Breast epithelium (tissue), 4 donors: ENCODE measurements around the gene MAP2K5. TPM values are rescaled to one million over a fixed set of nuclear protein-coding genes. Genes with fewer than 3 reads are reported as not detected.

Experiments used
- DNase-seq, 2 donors: peaks; one replicate each; pipeline ENCODE4 v3.0.0-alpha.2; 2019; ENCODE audit warnings: low spot score in 2 of 2
- H3K27ac ChIP-seq, 2 donors: fragments of 200-600 bp; sonication (generic) in 1 of 2; one replicate each; pipeline ENCODE4 v1.5.1; 2016 to 2019; ENCODE audit warnings: mild to moderate bottlenecking in 1 of 2
- H3K27me3 ChIP-seq, 2 donors: fragments of 200-600 bp; sonication (generic) in 1 of 2; one replicate each; pipeline versions ENCODE4 v1.5.1 to v1.6.0; 2017 to 2019; ENCODE audit warnings: control low read depth in 1 of 2, mild to moderate bottlenecking in 1 of 2
- H3K36me3 ChIP-seq: fragments of 200-600 bp; one replicate; pipeline ENCODE4 v1.5.1; 2019
- H3K4me1 ChIP-seq, 2 donors: fragments of 200-600 bp; sonication (generic); one replicate each; pipeline ENCODE4 v1.5.1; 2016 to 2019; ENCODE audit warnings: control low read depth in 1 of 2
- H3K4me3 ChIP-seq, 3 donors: fragments of 200-600 bp; sonication (generic); 1 replicate in 2 of 3; 2 replicates in 1 of 3; pipeline ENCODE4 v1.5.1; 2016 to 2019; ENCODE audit warnings: mild to moderate bottlenecking in 3 of 3, moderate library complexity in 2 of 3
- H3K9me3 ChIP-seq, 2 donors: fragments of 200-600 bp; sonication (generic) in 1 of 2; one replicate each; pipeline ENCODE4 v1.5.1; 2016 to 2019; ENCODE audit warnings: control low read depth in 1 of 2
- POLR2A ChIP-seq: fragments of 450-650 bp; IDR thresholded peaks from one replicate; pipeline ENCODE4 v1.6.1; 2016; ENCODE audit warnings: antibody characterized with exemption, mild to moderate bottlenecking, moderate library complexity
- POLR2AphosphoS5 ChIP-seq, 3 donors: sonication (generic); formaldehyde crosslinking; IDR thresholded peaks; one replicate each; pipeline ENCODE4 v1.6.1; 2017; ENCODE audit warnings: antibody characterized with exemption in 3 of 3
- intact Hi-C: fragments of 100-400 bp; cut with DNase I; formaldehyde crosslinking; loops from one replicate; pipeline ENCODE4 v1.15.1; 2023; ENCODE audit warnings: low total_unique reads
- total RNA-seq, 3 donors: library from RNA; depleted of rRNA; stranded (reverse); fragments of >200 nt; gene quantifications; one replicate each; pipeline ENCODE4 v1.1.0, GENCODE V29; 2016
- TF ChIP-seq, protein P1 (sequence below), 3 donors: fragments of 450-650 bp; IDR thresholded peaks; one replicate each; pipeline ENCODE4 v1.5.1; 2016 to 2017; ENCODE audit warnings: antibody characterized with exemption in 3 of 3, mild to moderate bottlenecking in 3 of 3, moderate library complexity in 3 of 3

The MAP2K5 gene
- total RNA-seq, 3 donors from 2014 or later: 13.8 to 15.1 (median 14.0) TPM

DNA sequence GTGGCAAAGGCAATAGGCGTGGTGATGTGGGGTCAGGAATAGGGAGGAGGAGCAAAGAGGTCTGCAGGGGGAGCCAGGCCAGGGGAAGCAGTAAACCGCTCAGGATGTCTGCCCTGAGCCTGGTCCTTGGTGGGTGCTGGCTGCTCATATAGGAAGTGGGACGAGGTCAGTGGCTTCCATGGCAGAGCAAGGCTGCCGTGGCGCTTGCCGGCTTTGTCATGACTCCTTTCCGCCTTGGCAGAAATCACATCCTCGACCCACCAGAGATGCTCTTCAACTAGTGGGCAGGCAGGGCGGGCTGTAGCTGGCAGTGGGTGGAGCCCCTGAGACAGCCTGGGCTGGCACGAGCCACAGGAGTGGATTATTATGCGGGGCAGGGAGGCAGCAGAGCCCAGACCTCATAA lies 269.7 kb downstream of the MAP2K5 start:
- H3K27me3 ChIP-seq: no peaks in the 10 kb centered on the region
- H3K4me1 ChIP-seq: no peaks in the 10 kb centered on the region
- peaks cover 0 to 10% of the 10 kb centered on the region in 2 donors for H3K9me3 ChIP-seq
- DNase-seq: peak in 1 of 2 donors; percentile 37
- TF ChIP-seq, protein P1, sequence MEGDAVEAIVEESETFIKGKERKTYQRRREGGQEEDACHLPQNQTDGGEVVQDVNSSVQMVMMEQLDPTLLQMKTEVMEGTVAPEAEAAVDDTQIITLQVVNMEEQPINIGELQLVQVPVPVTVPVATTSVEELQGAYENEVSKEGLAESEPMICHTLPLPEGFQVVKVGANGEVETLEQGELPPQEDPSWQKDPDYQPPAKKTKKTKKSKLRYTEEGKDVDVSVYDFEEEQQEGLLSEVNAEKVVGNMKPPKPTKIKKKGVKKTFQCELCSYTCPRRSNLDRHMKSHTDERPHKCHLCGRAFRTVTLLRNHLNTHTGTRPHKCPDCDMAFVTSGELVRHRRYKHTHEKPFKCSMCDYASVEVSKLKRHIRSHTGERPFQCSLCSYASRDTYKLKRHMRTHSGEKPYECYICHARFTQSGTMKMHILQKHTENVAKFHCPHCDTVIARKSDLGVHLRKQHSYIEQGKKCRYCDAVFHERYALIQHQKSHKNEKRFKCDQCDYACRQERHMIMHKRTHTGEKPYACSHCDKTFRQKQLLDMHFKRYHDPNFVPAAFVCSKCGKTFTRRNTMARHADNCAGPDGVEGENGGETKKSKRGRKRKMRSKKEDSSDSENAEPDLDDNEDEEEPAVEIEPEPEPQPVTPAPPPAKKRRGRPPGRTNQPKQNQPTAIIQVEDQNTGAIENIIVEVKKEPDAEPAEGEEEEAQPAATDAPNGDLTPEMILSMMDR (IDR thresholded peaks at IDR 0.05): no peak
- no peak for TF ChIP-seq POLR2A
- no peak for TF ChIP-seq POLR2AphosphoS5 (IDR thresholded peaks at IDR 0.05)
- intact Hi-C loops: no loop called here
- no peak overlapping the region for H3K27ac ChIP-seq
- H3K4me3 ChIP-seq: no peak overlapping the region
- H3K36me3 ChIP-seq: no peaks in the 10 kb centered on the region

GRCh38 chr15:67813104-67813634 lies 270.7 kb downstream of the MAP2K5 start:
- no peak overlapping the region for H3K27ac ChIP-seq
- no peaks in the 10 kb centered on the region for H3K4me1 ChIP-seq
- peaks cover 0 to 6% of the 10 kb centered on the region in 2 donors for H3K27me3 ChIP-seq
- peaks cover 0 to 10% of the 10 kb centered on the region in 2 donors for H3K9me3 ChIP-seq
- intact Hi-C loops: no loop called here
- no peak for TF ChIP-seq POLR2AphosphoS5 (IDR thresholded peaks at IDR 0.05)
- H3K4me3 ChIP-seq: no peak overlapping the region
- DNase-seq: peak in 1 of 2 donors; percentile 7
- no peaks in the 10 kb centered on the region for H3K36me3 ChIP-seq

DNA sequence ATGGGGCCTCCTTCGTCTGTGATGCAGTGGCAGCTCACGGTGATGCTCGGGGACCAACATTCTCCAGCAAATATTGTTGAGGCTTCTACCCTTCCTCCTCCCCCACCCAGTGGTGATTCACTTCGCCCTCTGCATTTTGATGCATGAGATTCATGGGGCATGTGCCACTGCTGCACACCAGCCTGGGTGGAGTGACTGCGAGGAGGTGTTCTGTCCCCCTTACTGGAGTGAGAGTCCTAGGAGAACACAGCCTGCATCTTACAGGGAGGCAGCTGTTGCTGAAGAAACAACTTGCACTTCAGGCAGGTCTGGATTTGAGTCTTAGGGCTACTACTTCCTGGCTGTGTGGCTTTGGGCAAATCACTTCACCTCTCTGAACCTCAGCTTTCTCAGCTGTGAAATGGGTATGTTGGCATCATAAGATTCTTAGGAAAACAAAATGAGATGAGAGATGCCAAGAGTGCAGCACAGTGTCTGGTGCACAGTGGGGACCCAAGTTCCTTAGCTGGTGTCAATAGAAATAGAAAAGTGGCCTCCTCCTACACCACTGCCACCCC lies 272.6 kb downstream of the MAP2K5 start:
- Histone ChIP-seq H3K9me3 (peaks cover 0 to 10% of the 10 kb centered on the region in 2 donors), H3K27me3 (peaks cover under 1 to 22% of the 10 kb centered on the region in 2 donors), H3K4me1 (no peaks in the 10 kb centered on the region), H3K36me3 (no peaks in the 10 kb centered on the region), H3K27ac (no peak overlapping the region), H3K4me3 (no peak overlapping the region)
- intact Hi-C loops: no loop called here
- TF ChIP-seq POLR2A: no peak
- no peak for TF ChIP-seq POLR2AphosphoS5 (IDR thresholded peaks at IDR 0.05)
- TF ChIP-seq, protein P1 (IDR thresholded peaks at IDR 0.05): no peak
- DNase-seq: peak in 1 of 2 donors; percentile 22

DNA sequence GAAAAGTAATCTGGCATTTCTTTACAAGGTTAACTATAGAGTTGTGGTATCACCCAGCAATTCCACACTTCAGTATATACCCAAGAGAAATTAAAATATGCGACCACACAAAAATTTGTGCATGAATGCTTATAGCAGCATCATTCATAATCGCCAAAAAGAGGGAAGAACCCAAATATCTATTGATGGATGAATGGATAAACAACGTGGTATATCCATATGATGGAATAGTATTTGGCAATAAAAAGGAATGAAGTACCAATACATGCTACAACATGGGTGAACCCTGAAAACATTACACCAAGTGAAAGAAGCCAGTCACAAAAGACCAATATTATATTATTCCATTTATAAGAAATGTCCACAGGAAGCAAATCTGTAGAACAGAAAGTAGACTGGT lies 274.2 kb downstream of the MAP2K5 start:
- no peak for DNase-seq

GRCh38 chr15:67818464-67818863 lies 276.0 kb downstream of the MAP2K5 start:
- Histone ChIP-seq H3K27ac (no peak overlapping the region), H3K4me3 (no peak overlapping the region), H3K36me3 (no peaks in the 10 kb centered on the region), H3K27me3 (peaks cover 19 to 56% of the 10 kb centered on the region in 2 donors), H3K4me1 (peaks cover 6 to 7% of the 10 kb centered on the region in 2 donors), H3K9me3 (peaks cover 0 to 10% of the 10 kb centered on the region in 2 donors)
- intact Hi-C loops: no loop called here
- DNase-seq: peak in 1 of 2 donors; percentile 27
- TF ChIP-seq POLR2AphosphoS5 (IDR thresholded peaks at IDR 0.05): no peak
- TF ChIP-seq, protein P1 (IDR thresholded peaks at IDR 0.05): no peak
- no peak for TF ChIP-seq POLR2A

More for the DNA sequence above, 274.2 kb downstream of the MAP2K5 start:
- intact Hi-C loops: no loop called here
- H3K27ac ChIP-seq: no peak overlapping the region
- H3K36me3 ChIP-seq: no peaks in the 10 kb centered on the region
- TF ChIP-seq, protein P1 (IDR thresholded peaks at IDR 0.05): no peak
- TF ChIP-seq POLR2A (no peak), POLR2AphosphoS5 (IDR thresholded peaks at IDR 0.05) (no peak)
- H3K27me3 ChIP-seq: peaks cover 5 to 38% of the 10 kb centered on the region in 2 donors
- no peak overlapping the region for H3K4me3 ChIP-seq
- H3K4me1 ChIP-seq: no peaks in the 10 kb centered on the region
- peaks cover 0 to 10% of the 10 kb centered on the region in 2 donors for H3K9me3 ChIP-seq
